Stimulated activated CD8-positive, alpha-beta memory T cell treated with anti-CD3 and anti-CD28 coated beads, Interleukin-2, amount 100 ng/mL, for 1 hour (primary cell): ENCODE data around the gene DSCAM.

Source experiments
- DNase-seq, 2 donors: peaks; one replicate each; pipeline ENCODE4 v3.0.0-alpha.2; 2020; ENCODE audit warnings: low read depth in 2 of 2

DSCAM gene

DNA sequence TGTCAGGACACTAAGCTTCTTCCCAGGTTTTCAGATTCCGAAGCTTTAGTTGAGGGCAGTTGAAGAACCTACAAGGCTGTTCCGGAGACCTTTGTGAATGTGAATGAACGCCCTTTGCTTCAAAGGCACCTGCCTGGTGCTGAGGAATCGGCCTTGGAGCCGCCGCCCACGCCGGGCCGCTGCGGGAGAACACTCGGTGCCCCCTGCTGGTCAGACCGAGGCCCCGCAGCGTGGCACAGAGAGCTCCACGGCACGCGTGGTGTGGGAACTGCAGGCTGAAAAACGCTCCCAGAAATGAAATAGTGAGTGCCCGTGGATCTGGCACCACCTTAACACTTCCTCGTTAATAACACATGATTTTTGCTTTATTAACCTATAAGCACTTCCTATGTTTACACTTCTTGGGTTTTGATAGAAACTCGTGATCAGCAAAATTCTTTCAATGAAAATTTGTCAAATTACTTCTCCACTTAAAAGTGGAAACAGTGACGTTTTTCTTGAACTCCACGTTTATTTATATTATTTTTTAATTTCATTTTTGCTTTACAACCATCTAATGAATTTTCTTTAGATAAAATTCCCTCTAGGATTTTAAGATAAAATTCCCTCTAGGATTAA is 460.6 kb downstream of the DSCAM start:
- no peak for DNase-seq

DNA sequence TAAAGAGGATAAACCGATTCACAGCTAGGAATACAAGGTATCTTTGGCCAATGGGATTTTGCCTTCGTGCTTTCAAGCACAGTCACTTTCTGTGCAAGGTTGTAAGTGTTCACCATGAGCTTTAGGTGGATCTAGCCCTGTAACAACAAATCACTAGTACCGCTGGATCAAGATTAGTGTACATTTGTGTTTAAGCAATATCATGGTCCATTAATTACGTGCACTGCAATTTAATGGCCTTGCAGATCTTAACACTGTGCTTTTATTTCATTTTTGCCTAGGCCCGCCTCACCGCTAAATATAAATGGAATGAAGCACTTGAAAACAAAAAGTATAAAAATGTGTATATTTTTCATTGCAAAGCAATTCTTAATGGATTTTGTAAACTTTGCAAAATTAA is 461.1 kb downstream of the DSCAM start:
- DNase-seq, result no peak

DNA sequence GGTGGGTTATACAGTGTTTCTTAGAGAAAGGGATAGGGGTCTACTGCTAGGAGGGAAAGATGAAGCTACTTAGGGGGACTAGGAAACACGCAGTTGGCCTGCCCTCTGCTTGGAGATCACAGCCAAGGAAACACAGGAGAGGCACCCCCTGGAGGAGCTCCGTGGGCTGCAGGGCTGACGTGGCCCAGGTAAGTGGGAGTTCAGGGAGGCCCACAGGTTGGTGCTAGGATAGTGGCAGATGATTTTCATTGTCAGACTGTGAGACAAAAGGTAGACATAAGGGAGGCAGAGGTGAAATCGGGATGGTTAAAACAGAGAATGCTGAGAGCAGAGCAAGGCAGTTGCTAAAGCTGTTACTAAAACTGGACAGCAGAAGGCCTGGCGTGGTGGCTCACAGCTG is 463.0 kb downstream of the DSCAM start:
- DNase-seq, result no peak

DNA sequence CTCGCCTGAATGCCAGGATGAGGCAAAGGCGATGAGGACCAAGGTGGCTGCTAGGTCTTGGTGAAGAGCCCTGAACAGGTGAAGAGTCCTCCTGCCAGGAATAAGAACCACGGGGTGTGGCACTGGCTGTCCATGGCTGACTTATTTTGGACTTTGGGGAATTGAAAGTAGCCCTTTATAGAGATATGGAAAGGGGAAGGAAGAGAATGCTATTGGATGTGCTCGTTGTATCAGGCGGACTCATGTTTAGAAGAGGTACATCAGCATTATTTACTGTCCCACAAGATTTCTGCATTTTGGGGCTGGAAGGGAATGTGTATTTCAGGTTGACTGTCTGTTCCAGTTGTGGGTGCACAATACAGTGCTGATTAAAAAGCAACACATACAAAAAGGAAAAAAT is 465.8 kb downstream of the DSCAM start:
- DNase-seq, result no peak

DNA sequence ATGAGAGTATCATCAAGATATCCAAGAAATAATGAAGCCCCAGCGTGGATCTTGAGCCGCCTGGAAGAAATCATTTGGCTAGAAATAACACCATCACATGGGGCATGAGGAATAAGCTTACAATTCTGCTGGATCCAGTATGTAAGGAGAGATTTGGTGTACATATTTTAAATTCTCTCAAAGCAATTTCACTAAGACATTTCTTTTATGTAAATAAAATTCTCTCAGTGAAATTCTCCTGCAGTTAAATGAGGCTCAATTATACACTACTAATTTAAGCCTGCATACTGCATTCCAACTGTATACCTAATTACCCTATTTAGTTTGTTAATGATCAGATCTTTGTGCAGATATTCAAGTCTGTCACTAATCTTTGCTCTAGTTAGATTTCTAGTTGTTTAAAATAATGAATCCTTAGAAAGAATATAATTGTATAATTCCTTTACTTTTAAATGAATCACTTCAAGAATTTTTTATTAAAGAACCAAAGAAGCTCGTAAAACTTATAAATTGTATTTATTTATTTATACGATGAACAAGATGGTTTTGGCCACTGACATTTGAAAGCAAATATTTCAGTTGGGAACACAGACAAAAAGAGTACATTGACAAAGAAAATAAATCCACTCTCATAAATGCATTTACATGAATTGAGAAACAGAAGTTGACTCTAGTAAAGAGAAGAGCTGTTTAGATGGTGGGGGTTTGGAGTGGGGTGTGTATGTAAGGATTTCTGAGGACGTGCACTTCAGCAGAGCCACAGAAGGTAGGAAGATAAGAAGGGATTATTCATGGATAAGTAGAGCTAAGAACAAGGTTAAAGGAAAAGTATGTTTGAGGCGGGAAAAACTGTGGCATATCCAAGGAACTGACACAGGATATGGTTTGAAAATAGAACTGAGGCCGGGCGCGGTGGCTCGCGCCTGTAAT is 466.8 kb downstream of the DSCAM start:
- no peak for DNase-seq

DNA sequence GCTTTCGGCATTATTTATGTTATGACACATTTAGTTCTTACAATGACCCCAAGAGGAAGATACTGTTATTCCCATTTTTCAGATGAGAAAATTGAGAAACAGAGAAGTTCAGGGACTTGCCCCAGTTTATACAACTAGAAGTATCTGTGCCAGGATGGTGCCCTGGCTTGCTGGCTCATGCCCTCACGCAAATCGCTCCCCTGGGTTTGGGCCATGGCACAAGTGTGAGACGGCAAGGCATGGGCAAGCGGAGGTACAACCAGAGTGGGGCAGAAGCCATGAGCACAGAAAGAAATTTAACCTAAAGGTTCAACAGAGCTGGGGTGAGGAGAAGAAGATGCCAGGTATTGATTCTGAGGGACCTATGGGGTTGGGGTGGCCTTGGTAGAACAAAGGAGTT is 469.8 kb downstream of the DSCAM start:
- DNase-seq, result no peak

DNA sequence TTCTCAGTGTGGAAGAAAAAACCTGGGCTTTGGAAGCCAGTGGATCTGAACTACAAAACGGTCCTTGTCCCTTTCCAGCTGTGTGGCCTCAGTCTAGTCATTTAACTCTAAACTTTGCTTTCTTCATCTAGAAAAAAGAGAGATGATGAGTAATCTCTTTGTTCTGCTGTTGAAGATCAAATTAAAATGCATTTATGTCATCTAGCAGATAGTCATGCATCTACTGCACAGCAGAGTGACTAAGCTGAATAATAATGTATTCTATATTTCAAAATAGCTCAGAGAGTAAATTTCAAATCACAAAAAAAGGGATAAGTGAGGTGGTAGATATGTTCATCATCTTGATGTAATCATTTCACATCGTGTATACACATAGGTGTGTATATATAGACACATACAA is 473.2 kb downstream of the DSCAM start:
- no peak for DNase-seq

DNA sequence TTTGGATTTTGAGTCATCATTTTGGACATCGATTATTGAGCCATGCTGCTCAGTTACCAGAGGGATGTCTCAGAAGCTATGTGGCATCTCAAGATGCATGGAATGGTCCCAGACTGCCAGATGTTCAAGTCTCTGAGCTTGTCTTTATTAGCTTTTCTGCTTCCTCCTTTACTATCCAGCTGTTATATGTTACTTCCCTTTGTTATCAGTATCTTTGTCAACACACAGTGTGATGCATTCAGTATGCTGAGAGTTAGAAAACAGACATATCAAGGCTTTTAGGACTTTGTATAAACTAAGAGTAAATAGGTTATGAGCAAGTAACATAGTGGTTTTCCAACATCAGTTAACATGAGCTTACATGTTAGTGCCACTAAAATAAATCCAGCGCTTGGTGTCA is 474.5 kb downstream of the DSCAM start:
- DNase-seq, result no peak

DNA sequence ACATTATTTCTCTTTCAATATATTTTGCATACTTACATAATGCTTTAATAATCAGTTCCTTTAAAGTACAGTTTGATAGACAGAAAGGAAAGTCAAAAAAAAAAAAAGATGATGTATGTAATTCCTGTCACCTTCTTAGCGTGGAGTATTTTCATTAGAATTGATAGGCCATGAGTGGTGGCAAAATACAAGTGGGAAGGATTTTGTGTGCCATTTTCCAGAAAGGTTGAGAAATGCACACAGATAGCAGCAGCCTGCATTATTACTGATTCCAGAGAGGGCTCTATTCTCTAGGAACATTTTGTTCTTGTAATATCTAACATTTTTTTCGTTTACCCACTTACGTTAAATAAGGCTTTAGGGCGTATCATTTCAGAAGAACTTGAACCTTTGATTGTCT is 475.6 kb downstream of the DSCAM start:
- DNase-seq, result no peak

DNA sequence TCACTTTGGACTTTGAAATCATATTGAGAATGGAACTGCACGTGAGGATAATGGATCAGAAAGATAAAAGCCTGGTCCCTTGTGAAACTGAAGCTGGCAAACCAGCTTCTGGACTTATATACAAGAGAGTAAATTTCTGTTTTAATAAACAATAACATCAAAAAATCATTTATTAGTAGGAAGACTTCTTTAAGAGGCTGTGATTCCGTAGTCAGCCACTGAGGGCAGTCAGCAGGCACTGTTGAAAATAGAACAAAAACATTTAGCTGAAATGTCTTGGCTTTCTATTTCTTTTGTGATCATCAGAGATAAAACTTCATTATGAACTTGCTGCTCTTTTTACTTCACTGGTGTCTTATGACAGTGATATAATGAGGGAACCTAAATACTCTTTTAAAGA is 490.3 kb downstream of the DSCAM start:
- DNase-seq, result no peak

DNA sequence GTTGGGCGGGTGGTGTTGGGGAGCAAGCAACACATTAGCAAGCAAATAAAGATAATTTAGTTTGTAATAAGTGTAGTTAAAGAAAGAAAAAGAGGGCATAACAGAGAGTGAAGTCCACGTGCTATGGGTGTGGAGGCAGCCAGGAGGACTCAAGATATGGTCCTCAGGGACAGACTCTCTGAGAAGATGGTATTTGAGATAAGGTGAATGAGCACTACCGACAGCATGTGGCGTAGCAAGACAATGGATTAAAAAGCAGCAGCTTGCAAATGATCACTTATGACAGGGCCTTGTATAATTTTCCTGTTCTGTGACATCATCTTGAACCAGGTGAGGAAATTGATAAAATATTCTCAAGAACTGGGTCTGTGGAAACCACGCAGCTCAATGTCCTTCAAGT is 491.9 kb downstream of the DSCAM start:
- DNase-seq, result no peak

DNA sequence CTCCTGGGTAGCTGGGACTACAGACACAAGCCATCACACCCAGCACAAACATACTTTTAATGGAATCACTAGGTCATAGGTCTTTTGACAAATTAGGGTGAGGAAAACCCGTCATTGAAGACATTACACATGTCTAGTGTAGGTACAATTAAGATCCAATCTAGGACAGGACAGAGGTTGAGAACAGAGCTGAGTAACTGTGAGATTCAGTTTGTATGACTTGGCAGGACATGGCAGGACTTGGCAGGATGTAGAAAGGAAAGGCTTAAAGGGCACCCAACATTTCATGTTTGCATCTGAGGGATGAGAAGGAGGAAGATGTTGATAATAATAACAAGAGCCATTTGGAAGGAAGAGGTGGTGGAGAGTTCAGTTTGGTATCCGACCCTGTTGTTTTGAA is 496.0 kb downstream of the DSCAM start:
- DNase-seq, result no peak

DNA sequence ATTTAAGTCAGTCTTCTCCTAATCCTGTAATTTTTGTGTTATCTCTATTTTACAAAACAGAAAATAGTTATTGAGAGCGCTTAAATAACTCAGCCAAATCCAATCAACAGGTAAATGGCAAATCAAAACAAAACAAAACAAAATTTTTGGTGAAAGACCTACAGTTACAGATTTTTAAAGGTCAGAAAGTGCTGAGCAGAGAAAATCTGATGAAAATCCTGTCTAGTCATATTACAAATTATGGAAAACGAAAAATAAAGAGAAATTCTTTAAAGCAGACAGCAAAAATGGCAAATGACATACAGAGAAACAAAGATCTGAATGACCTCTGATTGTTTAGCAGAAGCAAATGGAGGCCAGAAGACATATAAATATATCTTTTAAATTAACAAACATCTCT is 497.4 kb downstream of the DSCAM start:
- DNase-seq, result no peak

DNA sequence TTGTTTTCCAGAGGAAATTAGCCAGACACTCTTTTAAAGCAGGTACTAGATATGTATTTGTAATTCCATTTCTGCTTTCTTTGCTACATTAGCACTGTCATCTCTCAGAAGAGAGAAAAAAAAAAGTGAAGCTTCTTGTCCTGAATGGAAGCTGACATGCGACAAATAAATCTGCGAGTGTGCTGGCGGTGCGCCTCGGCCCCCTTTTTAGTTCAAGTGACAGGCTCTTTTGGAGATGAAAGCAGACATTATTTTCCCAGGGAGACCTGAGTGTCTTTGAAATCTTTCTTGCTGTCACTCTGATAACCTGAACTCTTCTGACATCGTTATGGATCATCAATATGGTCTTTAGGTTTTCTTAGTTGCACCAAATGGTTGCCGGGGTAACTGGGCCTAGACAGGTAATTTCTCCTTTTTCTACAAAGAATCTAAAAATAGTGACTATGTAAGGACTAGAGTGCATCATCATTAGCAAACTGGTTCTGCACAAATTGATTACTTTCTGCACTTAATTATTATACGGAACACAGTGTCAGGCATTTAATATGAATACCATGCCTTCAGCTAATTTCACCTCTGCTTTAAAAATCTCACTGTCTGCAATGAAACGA is 501.1 kb downstream of the DSCAM start:
- no peak for DNase-seq

DNA sequence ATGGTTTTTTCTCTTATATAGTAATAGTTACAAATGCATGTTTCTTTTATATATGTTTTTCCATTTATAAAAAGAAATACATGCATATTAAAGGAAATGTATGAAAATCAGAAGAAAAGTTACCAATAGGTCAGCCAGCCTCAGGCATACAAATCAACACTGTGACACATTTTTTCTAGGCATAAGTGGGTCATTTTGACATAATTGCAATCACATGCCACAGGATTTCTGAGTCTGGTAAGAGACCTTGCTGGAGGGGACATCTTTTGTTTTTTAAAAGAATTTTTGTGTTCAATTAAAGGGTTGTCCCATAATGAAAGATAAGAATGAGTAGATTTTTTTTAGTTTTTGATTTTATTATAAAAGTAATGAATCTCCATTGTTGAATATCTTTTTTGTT is 506.6 kb downstream of the DSCAM start:
- no peak for DNase-seq

DNA sequence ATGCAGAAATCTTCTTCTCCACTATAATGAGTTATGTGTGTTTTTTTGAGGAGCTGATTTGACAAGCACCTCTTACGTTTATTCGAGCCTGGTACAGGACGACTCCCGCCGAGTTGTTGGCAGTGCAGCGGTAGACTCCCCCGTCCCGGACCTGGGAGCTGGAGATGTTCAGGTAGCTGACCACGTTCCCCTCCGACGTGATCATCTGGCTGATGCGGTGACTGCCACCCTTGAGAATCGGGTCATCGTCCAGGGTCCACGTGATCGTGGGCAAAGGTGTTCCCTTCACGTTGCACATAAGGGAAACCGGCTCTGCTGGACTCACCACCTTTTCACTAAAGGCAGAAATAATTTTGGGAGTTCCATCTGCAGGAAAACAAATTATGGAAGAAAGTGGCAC is 507.9 kb downstream of the DSCAM start:
- DNase-seq, result no peak

DNA sequence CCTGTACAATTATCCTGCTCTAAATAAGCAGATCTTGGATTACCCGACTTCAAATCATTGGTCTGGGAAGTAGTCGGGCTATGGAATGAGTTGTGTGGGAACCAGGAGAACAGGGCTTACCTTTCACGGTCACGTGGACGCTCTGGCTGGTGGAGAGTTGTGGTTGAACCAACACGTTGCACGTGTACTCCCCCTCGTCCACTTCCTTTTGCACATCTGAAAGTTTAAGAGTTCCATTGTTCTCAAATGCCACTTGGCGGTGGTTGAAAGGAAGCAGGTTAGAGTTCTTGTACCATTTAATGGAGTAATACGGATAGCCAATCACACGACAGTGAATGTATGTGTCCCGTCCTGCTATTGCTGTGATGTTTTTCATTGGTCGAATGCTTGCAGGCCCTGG is 509.0 kb downstream of the DSCAM start:
- DNase-seq, result no peak

DNA sequence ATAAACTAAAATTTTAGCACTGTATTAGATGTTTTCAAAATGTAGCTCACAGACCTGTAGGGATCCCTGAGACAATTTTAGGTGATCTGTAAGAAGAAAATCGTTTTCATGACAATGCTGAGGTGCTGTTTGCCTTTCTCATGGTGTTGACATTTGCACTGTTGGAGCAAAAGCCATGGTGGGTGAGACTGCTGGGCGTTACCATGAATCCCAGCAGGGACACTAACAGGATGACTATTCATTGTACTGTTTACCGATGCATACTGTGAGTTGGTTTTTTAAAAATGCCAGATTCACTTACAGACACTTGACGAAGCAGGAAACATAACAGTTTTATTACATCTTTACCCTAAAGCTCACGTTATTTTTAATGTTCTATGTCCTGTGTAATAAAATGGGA is 511.3 kb downstream of the DSCAM start:
- no peak for DNase-seq

DNA sequence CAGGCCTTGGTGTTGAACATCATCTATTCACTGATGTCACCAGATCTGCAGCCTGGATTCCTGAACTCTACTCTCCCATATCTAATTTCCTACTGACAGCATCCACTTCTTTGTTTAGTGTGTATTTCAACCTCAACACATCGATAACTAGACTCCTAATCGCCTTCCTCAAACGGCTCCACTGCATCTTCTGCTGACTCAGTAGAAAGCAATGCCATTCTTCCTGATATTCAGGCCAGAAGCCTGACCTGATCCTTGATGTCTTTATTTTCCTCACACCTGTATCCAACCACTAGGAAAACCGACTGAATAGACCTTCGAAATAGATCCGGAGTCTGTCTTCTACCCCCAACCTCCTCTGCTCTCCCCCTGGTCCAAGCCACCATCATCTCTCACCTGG is 512.8 kb downstream of the DSCAM start:
- DNase-seq, result no peak

DNA sequence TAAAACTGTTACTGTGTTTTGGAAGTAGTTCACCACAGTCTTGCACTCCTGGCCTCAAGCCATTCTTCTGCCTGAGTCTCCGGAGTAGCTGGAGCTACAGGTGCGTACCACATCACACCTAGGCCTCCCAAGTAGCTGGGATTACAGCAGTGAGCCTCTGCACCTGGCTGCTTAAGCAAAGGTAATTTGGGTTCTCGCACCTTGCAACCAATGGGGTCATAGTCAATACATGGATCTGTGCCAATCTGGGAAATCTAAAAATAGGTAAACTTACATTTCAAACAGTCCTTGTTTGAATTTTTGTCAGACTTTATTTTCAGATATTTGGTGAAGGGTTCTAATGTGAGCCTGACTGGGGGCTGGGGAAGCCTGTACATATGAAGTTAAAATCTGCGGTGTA is 513.2 kb downstream of the DSCAM start:
- DNase-seq, result no peak

DNA sequence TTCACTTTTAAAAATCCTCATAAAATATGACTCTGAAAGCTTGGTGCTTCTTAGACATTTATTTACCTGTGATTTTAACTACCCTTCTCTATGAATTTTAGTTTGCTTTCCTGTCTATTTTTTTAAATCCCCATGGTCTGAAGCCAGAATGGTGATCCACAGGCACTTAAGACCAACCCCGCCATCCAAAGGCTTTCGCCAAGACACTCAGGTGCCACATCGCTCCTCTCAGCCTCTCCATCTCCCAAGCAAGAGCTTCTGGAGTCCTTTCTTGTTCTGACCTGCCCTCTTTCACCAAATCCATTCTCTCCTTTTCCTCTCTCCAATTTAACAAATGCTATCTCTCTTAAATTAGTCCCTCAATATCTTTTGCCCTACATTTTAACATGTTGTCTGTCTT is 515.2 kb downstream of the DSCAM start:
- DNase-seq, result no peak

DNA sequence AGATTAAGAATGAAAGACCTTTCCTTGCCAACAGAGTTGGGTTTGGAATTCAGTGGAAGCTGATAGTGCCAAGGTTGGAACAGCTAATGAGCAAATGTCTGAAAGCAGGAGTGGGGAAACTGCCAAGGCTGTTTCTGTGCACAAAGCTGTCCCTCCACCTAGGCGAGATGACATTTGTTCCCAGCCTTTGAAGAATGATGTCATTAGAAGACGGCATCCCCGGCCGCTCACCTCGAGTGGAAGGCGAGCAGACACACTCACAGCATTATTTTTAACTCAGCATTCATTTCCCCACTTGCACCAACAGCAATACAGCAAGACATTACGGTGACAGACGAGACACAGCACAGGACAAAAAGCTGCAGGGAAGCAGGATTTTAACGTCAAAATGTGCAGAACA is 515.8 kb downstream of the DSCAM start:
- DNase-seq, result no peak

DNA sequence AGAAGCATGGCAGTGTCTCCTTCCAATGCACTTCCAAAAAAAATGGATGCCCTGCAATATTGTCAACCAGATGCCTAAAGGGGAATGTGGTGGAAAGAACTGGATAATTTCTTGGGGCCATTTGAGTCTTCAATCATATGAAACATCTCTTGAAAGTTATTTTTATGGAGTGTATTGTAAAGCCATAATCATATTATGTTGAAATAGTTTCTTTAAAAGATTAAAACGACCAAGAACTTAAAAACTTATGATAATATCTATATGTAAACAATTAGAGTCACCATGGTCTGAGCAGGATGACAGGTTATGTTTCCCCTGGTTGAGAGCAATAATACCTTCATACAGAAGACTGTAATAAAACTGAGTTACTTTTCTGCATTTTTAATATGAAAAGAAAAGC is 522.6 kb downstream of the DSCAM start:
- DNase-seq, result no peak
